Astrocyte of the cerebellum (primary cell): ENCODE results near the gene CAMKMT.

Source experiments
- DNase-seq: peaks from one replicate; pipeline ENCODE4 v3.0.0-alpha.2; 2011; ENCODE audit warnings: low read depth
- H3K4me3 ChIP-seq: 2 replicates; pipeline ENCODE4 v1.5.1; 2011; ENCODE audit warnings: mild to moderate bottlenecking, low read depth, low read length, moderate library complexity
- CTCF ChIP-seq: IDR thresholded peaks from 2 replicates; pipeline ENCODE4 v1.5.1; 2012; ENCODE audit warnings: low read length, low read depth, moderate library complexity, mild to moderate bottlenecking; ENCODE audit errors: missing control alignments
- in situ Hi-C: cut with HindIII; loops from 2 replicates; pipeline ENCODE4 v1.10.0; 2017; ENCODE audit warnings: low sequenced_read_pairs

CAMKMT gene

GRCh38 chr2:44612276-44612675, 250.5 kb downstream of the CAMKMT start:
- in situ Hi-C loops: no loop called here
- TF ChIP-seq CTCF: no peak
- no peak overlapping the region for H3K4me3 ChIP-seq
- DNase-seq: no peak

- H3K4me3 ChIP-seq: no peak overlapping the region
- DNase-seq: no peak
- TF ChIP-seq CTCF: no peak
- in situ Hi-C loops: no loop called here
Measured at GRCh38 chr2:44614940-44615339, 253.2 kb downstream of the CAMKMT start.

- H3K4me3 ChIP-seq: no peak overlapping the region
- TF ChIP-seq CTCF: no peak
- no peak for DNase-seq
Measured at GRCh38 chr2:44615950-44616518, 254.3 kb downstream of the CAMKMT start.

GRCh38 chr2:44616667-44617155, 255.0 kb downstream of the CAMKMT start:
- in situ Hi-C loops: no loop called here
- no peak for DNase-seq
- no peak for TF ChIP-seq CTCF
- H3K4me3 ChIP-seq: no peak overlapping the region

More at GRCh38 chr2:44615950-44616518, 254.3 kb downstream of the CAMKMT start:
- in situ Hi-C loops: no loop called here

- in situ Hi-C loops: no loop called here
- DNase-seq: no peak
- no peak for TF ChIP-seq CTCF
- no peak overlapping the region for H3K4me3 ChIP-seq
Measured at GRCh38 chr2:44618251-44619023, 256.7 kb downstream of the CAMKMT start.

- no peak overlapping the region for H3K4me3 ChIP-seq
- DNase-seq: no peak
- TF ChIP-seq CTCF: no peak
- in situ Hi-C loops: no loop called here
Measured at GRCh38 chr2:44620189-44620990, 258.6 kb downstream of the CAMKMT start.
